Motor neuron (in vitro differentiated cells): Measurements from ENCODE around the gene NCAM1. TPM values are rescaled to one million over a fixed set of nuclear protein-coding genes. Genes with fewer than 3 reads are reported as not detected.

Experiments used
- ATAC-seq, 8 experiments: fragments of 200-7000 bp; cut with Tn5 transposase; replicated peaks in 6 of 8; 2 replicates each; pipeline ENCODE4 v1.8.0; 2021; ENCODE audit warnings: mild to moderate bottlenecking in 8 of 8, moderate library complexity in 8 of 8
- H3K27ac ChIP-seq, 2 donors: fragments of 250-450 bp; sonication (Bioruptor Pico); 2 replicates each; pipeline ENCODE4 v1.9.0; 2021; ENCODE audit warnings: antibody characterized with exemption in 2 of 2, mild to moderate bottlenecking in 2 of 2, moderate library complexity in 1 of 2
- H3K4me1 ChIP-seq, 2 donors: fragments of 250-450 bp; sonication (Bioruptor Pico); replicated peaks in 1 of 2; 2 replicates each; pipeline ENCODE4 v1.6.1; 2021; ENCODE audit warnings: antibody characterized with exemption in 2 of 2, mild to moderate bottlenecking in 2 of 2, moderate library complexity in 1 of 2
- H3K4me3 ChIP-seq, 5 donors: fragments of 250-450 bp; sonication (Bioruptor Pico); 2 replicates each; pipeline ENCODE4 v1.9.0; 2021; ENCODE audit warnings: antibody characterized with exemption in 5 of 5, mild to moderate bottlenecking in 5 of 5, moderate library complexity in 4 of 5
- WGBS, 10 experiments: fragments of 450-650 bp; shearing (Covaris generic); methylation state at CpG; one replicate each; pipeline ENCODE4 v1.0.0; 2022; 5-methylcytosine and 5-hydroxymethylcytosine counted together
- in situ Hi-C, 9 experiments: fragments of 400-800 bp; cut with MboI; loops; one replicate each; pipeline ENCODE4 v1.15.0; 2021; ENCODE audit warnings: low sequenced_read_pairs in 9 of 9, low pct_unique_long_range_greater_than_20kb in 2 of 9; ENCODE audit not compliant: unreplicated experiment in 9 of 9
- total RNA-seq, 8 experiments: library from RNA; unstranded; fragments of 300-600 nt; gene quantifications; 2 replicates each; pipeline versions ENCODE4 v1.2.3 to v1.2.4, GENCODE V29; 2022

The NCAM1 gene
- total RNA-seq, 8 experiments from 2014 or later = 33.9 to 382 (median 290) TPM

DNA sequence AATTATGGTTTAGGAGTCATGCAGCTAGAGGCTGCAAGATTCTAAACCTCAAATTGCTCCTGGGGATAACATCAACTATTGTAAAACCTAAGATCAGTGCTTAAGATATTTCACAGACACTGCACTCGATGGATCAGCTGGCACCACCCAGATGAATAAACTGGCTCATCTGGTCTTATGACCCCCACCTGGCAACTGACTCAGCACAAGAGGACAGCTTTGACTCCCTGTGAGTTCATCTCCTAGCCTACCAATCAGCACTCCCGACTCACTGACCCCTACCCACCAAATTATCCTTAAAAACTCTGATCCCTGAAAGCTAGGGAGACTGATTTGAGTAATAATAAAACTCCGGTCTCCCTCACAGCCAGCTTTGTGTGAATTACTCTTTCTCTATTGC, 352.4 kb downstream of the NCAM1 start:
- 60 to 100% (median 86%) methylated on average over 1 to 3 of the region's 3 CpGs; no CpG with 5 or more reads in 1 of the 10 experiments for WGBS, 10 experiments
- Histone ChIP-seq H3K27ac (no peak overlapping the region), H3K4me1 (peaks cover 22 to 37% of the 10 kb centered on the region in 2 donors), H3K4me3 (no peak overlapping the region)
- no peak for ATAC-seq
- in situ Hi-C loops = loop anchor here in 8 of 9 experiments (10.0 to 25.0 kb wide), 7 partner anchors 124 to 949 kb away; partner anchors contain the start of genes CLDN25 (in 2 of the 8) and TMPRSS5 (in 1 of the 8)

DNA sequence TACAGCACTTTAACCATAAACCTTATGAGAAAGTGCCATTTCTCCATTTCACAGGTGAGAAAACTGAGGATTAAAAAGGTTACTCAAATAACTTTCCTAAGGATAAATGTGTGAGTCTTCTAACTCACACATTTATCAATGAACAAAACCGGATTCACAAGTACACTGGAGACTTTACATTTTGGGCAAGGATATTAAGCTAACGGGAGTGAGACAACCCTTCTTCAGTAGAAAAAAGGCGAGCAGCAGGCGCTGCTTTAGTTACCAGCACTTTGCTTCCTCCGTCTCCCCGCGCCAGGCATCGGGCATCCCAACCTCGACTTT, 352.8 kb downstream of the NCAM1 start:
- in situ Hi-C loops = loop anchor here in 8 of 9 experiments (10.0 to 25.0 kb wide), 7 partner anchors 123 to 948 kb away; partner anchors contain the start of genes CLDN25 (in 2 of the 8) and TMPRSS5 (in 1 of the 8)

GRCh38 chr11:113314389-113315301, 353.4 kb downstream of the NCAM1 start, which contains the start of gene TTC12:
TTC12 (plus strand) TSS chr11:113314583; CDS start chr11:113316258, 1,675 bp downstream.
- Histone ChIP-seq H3K4me3 (peak within 1 kb of the TSS; percentile 35 to 80 (median 67)), H3K4me1 (peaks cover 22 to 37% of the 10 kb centered on the region in 2 donors), H3K27ac (peak within 1 kb of the TSS; percentile 9 to 59)
- 0 to 50% (median 10%) methylated on average over 1 to 17 of the region's 64 CpGs; no CpG with 5 or more reads in 4 of the 10 experiments for WGBS, 10 experiments
- in situ Hi-C loops = loop anchor here in 8 of 9 experiments (10.0 to 25.0 kb wide), 7 partner anchors 123 to 948 kb away; partner anchors contain the start of genes CLDN25 (in 2 of the 8) and TMPRSS5 (in 1 of the 8)
- ATAC-seq = peak in 7 of 8 experiments; percentile 89 to 95 (median 92)

More for the DNA sequence above, 352.8 kb downstream of the NCAM1 start:
- ATAC-seq = no peak
- H3K4me3 ChIP-seq = peak overlapping the region; percentile 35 to 80 (median 67)
- WGBS, 10 experiments = 0 to 80% (median 8%) methylated on average over 1 to 8 of the region's 9 CpGs; no CpG with 5 or more reads in 6 of the 10 experiments
- no peak overlapping the region for H3K27ac ChIP-seq
- H3K4me1 ChIP-seq = peaks cover 22 to 37% of the 10 kb centered on the region in 2 donors

- no peak for ATAC-seq
- Histone ChIP-seq H3K4me1 (peaks cover 22 to 37% of the 10 kb centered on the region in 2 donors), H3K27ac (peak overlapping the region in 1 of 2 donors; percentile 59), H3K4me3 (no peak overlapping the region)
- WGBS, 10 experiments = 0 to 84% (median 61%) methylated on average over 1 to 6 of the region's 6 CpGs; no CpG with 5 or more reads in 2 of the 10 experiments
- in situ Hi-C loops = loop anchor here in 8 of 9 experiments (10.0 to 25.0 kb wide), 7 partner anchors 121 to 946 kb away; partner anchors contain the start of genes CLDN25 (in 2 of the 8) and TMPRSS5 (in 1 of the 8)
Measured at GRCh38 chr11:113315811-113316210, 354.6 kb downstream of the NCAM1 start.

GRCh38 chr11:113316256-113316655, 355.0 kb downstream of the NCAM1 start:
- Histone ChIP-seq H3K4me1 (peaks cover 22 to 37% of the 10 kb centered on the region in 2 donors), H3K27ac (peak overlapping the region in 1 of 2 donors; percentile 59), H3K4me3 (no peak overlapping the region)
- no peak for ATAC-seq
- WGBS, 10 experiments = 10 to 80% (median 45%) methylated on average over 1 of the region's 1 CpG; no CpG with 5 or more reads in 2 of the 10 experiments
- in situ Hi-C loops = loop anchor here in 8 of 9 experiments (10.0 to 25.0 kb wide), 7 partner anchors 121 to 946 kb away; partner anchors contain the start of genes CLDN25 (in 2 of the 8) and TMPRSS5 (in 1 of the 8)

GRCh38 chr11:113317339-113317738, 356.1 kb downstream of the NCAM1 start:
- H3K4me1 ChIP-seq = peaks cover 22 to 37% of the 10 kb centered on the region in 2 donors
- ATAC-seq = peak in 2 of 8 experiments; percentile 18 to 71
- in situ Hi-C loops = loop anchor here in 8 of 9 experiments (10.0 to 25.0 kb wide), 7 partner anchors 120 to 945 kb away; partner anchors contain the start of genes CLDN25 (in 2 of the 8) and TMPRSS5 (in 1 of the 8)
- H3K27ac ChIP-seq = peak overlapping the region; percentile 66 to 69
- WGBS, 10 experiments = 57 to 100% (median 86%) methylated on average over 2 of the region's 2 CpGs; no CpG with 5 or more reads in 3 of the 10 experiments
- H3K4me3 ChIP-seq = no peak overlapping the region

DNA sequence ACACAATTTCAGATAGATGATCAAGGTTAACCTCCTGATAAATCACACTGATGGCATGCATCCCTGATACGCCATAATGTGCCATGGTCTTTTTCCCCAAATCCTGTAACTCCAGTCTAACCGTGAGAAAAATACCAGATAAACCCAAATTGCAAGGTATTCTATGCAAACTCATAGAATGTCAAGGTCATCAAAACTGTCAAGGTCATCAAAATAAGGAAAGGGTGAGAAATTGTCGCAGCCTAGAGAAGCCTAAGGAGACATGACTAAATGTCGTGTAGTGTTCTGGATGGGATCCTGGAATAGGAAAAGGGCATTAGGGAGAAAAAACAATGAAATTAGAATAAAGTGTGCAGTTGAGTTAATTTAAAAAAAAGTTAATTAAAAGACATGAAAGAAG, 357.9 kb downstream of the NCAM1 start:
- in situ Hi-C loops = loop anchor here in 8 of 9 experiments (10.0 to 25.0 kb wide), 7 partner anchors 118 to 943 kb away; partner anchors contain the start of genes CLDN25 (in 2 of the 8) and TMPRSS5 (in 1 of the 8)
- no peak overlapping the region for H3K27ac ChIP-seq
- WGBS, 10 experiments = 41 to 100% (median 90%) methylated on average over 1 to 4 of the region's 4 CpGs
- H3K4me1 ChIP-seq = peaks cover 22 to 42% of the 10 kb centered on the region in 2 donors
- H3K4me3 ChIP-seq = no peak overlapping the region
- ATAC-seq = no peak

DNA sequence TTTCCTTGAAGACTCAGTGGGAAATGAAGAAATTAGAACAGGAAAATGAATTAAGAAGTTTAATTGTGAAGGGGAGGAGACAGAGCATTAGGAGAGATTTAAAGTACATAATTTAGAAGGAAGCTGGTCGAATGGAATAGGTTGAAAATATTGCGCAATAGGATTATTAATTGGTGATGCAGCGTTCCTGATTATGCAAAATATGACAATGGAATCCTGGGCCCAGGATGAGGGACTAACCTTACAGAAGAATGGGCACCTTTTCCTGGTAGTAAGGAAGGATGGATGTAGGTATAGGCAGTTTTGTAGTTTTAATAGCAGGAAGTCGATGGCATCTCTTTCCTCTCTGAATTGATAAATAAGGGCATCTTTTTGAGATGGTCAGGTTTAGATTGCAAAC, 360.9 kb downstream of the NCAM1 start:
- no peak for ATAC-seq
- Histone ChIP-seq H3K4me1 (peaks cover 6 to 29% of the 10 kb centered on the region in 2 donors), H3K27ac (no peak overlapping the region), H3K4me3 (no peak overlapping the region)
- in situ Hi-C loops = loop anchor here in 8 of 9 experiments (25.0 kb wide), 6 partner anchors 115 to 940 kb away; partner anchors contain the start of genes CLDN25 (in 2 of the 8) and TMPRSS5 (in 1 of the 8)
- 36 to 94% (median 73%) methylated on average over 1 to 4 of the region's 4 CpGs for WGBS, 10 experiments

DNA sequence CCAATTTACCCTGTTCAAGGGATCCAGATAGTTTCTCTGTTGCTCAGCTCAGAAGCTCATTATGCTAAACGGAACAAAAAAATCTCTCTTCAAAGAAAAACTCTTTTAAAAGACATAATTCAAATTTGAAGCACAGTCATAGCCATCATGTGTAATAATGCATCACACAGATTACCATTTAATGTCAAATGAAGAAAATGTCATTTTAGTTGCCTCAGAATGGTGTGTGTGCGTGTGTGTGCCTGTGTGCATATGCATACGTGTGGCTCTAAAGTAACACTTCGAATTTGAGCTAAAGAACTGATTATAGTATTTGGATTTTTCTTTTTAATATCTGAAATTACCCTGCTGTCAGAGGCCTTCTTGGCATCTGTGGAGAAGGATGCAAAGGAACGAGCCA, 363.0 kb downstream of the NCAM1 start:
- no peak overlapping the region for H3K27ac ChIP-seq
- no peak overlapping the region for H3K4me3 ChIP-seq
- in situ Hi-C loops = loop anchor here in 8 of 9 experiments (25.0 kb wide), 6 partner anchors 113 to 938 kb away; partner anchors contain the start of genes CLDN25 (in 2 of the 8) and TMPRSS5 (in 1 of the 8)
- peaks cover 0 to 17% of the 10 kb centered on the region in 2 donors for H3K4me1 ChIP-seq
- peak in 3 of 8 experiments; percentile 22 to 58 (median 23) for ATAC-seq
- WGBS, 10 experiments = 20 to 100% (median 89%) methylated on average over 1 to 5 of the region's 5 CpGs; no CpG with 5 or more reads in 1 of the 10 experiments
